ENCODE data around the gene NRXN3.

The NRXN3 gene

GRCh38 chr14:79337761-79338160, 1167.6 kb downstream of the NRXN3 start:
- DNase-seq (ENCODE audit: low read depth in 2 of 2): no peak

DNA sequence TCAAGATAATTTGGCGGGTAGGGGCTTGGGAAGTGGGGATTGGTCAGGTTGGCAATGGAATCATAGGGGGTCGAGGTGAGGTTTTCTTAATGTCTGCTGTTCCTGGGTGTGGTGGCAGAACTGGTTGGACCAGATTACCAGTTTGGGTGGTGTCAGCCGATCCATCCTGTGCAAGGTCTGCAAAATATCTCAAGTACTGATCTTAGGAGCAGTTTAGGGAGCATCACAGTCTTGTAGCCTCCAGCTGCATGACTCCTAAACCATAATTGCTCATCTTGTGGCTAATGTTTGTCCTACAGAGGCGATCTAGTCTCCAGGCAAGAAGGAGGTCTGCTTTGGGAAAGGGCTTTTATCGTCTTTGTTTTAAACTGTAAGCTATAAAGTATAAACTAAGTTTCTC, 1172.8 kb downstream of the NRXN3 start:
- DNase-seq (ENCODE audit: low read depth in 2 of 2): no peak

DNA sequence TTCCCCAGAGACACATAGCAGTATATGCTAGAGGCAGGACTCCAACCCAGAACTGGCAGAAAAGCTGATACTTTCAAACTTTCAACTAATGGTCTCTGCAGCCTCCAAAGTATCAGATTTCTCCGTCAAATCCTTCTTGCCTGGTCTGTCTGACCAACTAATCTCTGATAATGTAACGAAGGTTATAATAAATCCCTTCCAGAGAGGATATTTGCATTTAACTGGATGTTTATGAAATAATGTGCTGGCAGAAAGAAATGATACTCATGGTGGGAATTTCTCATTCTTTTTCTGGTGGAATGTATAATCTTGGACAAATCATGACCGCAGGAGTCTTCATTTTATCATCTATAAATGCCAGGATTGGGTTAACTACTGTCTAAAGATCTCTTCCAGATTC, 1180.8 kb downstream of the NRXN3 start:
- no peak for DNase-seq (ENCODE audit: low read depth in 2 of 2)

GRCh38 chr14:79352076-79352630, 1182.0 kb downstream of the NRXN3 start:
- no peak for DNase-seq (ENCODE audit: low read depth in 2 of 2)

- no peak for DNase-seq (ENCODE audit: low read depth in 2 of 2)
Observed at GRCh38 chr14:79354336-79354735, 1184.2 kb downstream of the NRXN3 start.

DNA sequence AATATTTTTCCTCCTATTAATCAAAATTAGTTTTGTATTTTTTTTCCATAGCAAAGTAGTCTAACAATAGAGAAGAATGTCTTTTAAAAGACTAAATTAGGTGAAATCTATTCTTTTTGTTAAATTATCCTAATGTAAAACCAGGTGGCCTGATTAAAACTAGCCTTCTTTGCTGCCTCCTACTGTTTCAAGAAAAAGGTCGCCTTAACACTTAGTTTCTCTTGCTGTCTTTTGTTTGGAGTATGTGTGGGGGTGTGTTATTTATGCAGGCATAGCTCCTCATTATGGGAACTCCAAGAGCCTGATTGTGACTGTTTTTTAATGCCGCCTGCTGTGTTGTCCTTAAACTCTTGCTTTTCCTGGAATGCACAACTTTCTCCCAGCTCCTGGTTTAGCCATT, 1185.9 kb downstream of the NRXN3 start:
- no peak for DNase-seq (ENCODE audit: low read depth in 2 of 2)

DNA sequence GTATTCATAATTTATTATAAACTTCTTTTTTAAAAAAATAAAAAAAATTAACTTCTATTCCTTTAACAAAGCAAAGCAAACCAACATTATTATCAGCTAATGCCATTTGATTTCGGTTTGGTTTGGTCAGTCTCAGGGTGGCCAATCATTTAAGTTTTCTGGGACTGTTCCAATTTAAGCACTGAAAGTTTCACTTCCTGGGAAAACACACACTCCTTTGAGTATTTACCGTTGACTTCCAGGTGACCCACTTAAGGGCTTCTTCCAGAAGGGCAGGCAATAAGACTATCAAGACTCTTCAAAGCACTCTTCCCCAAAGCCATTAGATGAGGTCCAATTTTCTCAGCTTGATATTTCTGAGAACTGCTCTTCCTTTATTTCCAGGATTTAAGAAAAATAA, 1187.1 kb downstream of the NRXN3 start:
- DNase-seq (ENCODE audit: low read depth in 2 of 2): no peak

- DNase-seq (ENCODE audit: low read depth in 2 of 2): no peak
Observed at GRCh38 chr14:79363291-79363690, 1193.1 kb downstream of the NRXN3 start.

- DNase-seq (ENCODE audit: low read depth in 2 of 2): no peak
Observed at GRCh38 chr14:79369359-79370332, 1199.5 kb downstream of the NRXN3 start.

- DNase-seq (ENCODE audit: low read depth in 2 of 2): no peak
Observed at GRCh38 chr14:79370969-79371368, 1200.8 kb downstream of the NRXN3 start.

GRCh38 chr14:79373451-79373850, 1203.3 kb downstream of the NRXN3 start:
- DNase-seq (ENCODE audit: low read depth in 2 of 2): no peak

DNA sequence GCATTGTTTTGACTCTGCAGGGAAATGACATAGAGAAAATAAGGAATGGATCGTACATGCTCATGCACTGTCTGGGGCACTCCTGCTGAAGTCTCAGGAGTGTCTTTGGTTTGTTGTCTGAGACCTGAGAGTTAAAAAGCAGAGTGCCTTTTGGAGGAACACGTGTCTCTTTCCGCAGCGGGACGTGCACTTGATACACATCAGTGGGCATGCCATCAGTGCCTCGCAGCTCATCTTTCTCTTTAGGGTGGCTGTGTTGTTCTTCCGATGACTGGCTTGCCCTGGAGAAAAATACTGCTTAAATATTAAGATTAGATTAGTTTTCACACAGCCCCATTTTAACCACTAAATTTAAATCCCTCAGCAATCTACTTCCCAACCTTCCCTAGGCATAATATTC, 1205.2 kb downstream of the NRXN3 start:
- DNase-seq (ENCODE audit: low read depth in 2 of 2): no peak

- no peak for DNase-seq (ENCODE audit: low read depth in 2 of 2)
Observed at GRCh38 chr14:79376557-79376956, 1206.4 kb downstream of the NRXN3 start.

DNA sequence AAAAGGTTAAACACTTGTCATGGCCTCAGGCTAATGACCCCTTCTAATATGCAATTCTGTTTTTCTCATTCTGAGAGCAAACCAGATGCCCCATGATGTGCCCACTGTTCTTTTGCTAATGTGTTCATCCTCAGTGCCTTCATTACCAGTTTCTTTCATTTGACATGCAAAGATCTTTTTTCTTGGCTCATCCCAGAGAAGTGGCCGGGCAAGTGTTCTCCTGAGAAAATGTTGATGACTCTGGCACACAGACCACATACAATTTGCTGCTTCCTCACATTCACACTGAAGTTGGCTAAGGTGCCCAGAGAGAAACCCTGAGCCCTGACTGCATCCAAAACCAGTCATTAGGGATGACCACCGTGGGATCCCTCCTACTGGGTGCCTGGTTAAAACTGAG, 1207.8 kb downstream of the NRXN3 start:
- no peak for DNase-seq (ENCODE audit: low read depth in 2 of 2)

GRCh38 chr14:79379266-79379665, 1209.1 kb downstream of the NRXN3 start:
- DNase-seq (ENCODE audit: low read depth in 2 of 2): no peak

DNA sequence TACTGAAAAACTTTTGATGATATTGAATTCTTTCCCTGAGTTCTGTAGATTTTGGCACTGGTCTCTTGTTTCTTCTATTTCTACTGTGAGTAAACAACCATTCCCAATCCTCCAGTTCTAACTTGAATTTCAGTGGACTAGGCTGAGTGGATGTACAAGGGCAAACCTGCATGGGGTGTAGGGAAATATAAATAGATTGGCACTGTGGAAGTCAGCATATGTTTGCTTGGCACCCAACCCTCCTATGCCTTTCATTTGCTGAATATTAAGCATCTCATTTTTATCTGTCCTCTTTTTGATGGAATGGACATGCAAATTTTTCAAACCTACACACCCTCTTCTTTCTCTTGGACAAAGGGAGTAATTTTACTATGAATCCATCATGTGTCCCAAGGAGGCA, 1212.9 kb downstream of the NRXN3 start:
- no peak for DNase-seq (ENCODE audit: low read depth in 2 of 2)

- no peak for DNase-seq (ENCODE audit: low read depth in 2 of 2)
Observed at GRCh38 chr14:79383475-79383874, 1213.3 kb downstream of the NRXN3 start.

DNA sequence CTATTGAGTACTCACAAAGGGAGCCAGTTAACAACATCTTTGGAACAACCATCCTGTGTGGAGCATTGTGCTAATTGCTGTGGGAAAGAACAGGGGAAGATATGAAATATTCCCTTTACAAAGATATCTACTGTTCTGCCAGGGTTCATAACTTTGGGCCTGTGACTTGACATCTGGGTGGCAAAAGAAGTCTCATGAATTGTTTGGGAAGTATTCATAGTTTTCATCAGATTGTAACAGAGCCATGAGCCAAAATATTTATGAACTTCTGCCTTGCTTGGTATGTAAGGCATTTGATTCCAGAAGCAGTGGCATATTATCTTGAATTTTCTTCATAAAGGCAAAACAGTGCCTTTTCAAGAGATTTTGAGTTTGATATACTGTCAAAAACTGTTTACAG, 1224.9 kb downstream of the NRXN3 start:
- no peak for DNase-seq (ENCODE audit: low read depth in 2 of 2)

- DNase-seq (ENCODE audit: low read depth in 2 of 2): no peak
Observed at GRCh38 chr14:79404874-79405511, 1234.8 kb downstream of the NRXN3 start.

DNA sequence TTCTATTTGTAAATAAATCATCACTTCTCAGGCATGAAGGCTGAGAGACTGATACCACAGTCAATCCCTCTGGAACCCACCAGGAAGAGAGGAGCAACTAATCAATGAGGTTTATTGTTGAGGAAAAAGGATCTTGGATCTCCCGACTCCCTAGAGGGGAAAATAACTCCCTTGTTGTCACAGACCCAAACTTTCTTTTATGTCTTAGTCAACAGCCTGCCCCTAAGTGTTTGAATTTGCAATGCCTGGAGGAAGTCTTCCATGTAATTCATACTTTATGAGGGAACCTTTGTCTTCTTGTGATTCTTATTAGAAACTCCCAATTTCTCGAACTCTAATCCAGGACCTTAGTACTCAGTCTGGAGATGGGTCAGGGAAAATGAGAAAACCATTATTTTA, 1235.3 kb downstream of the NRXN3 start:
- DNase-seq (ENCODE audit: low read depth in 2 of 2): no peak

DNA sequence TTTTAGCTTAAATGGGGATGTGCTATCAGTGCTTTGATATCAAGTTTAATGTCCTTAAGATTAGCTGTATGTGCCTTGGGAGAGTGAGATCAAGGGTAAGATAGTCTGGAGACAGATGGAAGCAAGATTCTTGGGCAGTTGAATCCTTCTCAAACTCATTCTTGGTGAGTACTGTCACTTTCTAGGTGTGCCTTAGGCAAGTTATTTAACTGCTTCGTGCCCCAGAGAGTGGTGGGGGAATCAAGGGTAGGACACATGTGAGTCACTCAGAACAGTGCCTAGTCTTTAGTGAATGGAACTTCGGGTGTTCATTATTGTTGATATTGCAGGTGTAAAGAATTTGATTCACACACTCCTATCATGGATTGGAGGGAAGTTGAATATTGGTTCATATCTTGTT, 1237.4 kb downstream of the NRXN3 start:
- no peak for DNase-seq (ENCODE audit: low read depth in 2 of 2)

DNA sequence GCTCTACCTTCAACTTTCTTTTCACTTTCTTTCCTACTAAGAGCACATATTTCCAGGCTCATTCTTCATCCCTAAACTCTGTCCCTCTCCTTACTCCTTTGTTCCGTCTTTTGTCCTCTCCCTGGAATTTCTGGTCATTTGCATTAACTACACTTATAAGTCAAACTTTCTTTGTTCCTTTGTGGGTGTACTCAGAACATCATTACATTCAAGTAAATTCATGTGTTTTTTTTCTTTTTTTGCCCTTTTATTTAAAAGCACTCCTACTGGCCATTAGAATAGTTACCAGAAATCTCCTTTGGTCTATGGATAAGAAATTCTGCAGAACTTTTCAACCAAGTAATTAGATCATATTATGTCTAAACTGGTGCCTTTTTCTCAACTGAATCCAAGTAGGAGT, 1238.5 kb downstream of the NRXN3 start:
- DNase-seq (ENCODE audit: low read depth in 2 of 2): no peak
